AG08395 (cell line): Measurements from ENCODE around the gene ZMYM4.
"Not testable (repeated sequence)": the region's sequence is repeated elsewhere in the genome, so short reads cannot be mapped to it uniquely, and the experiment has no call there.

ENCODE experiments used
- DNase-seq: peaks from one replicate; pipeline ENCODE4 v3.0.0; 2012; ENCODE audit warnings: mixed read lengths, low spot score

Gene ZMYM4

GRCh38 chr1:35268282-35269200, at the start of gene ZMYM4:
TSS of gene ZMYM4 (plus strand) at chr1:35268709. CDS start at chr1:35269047, 338 bp downstream.
- peak; percentile 99 for DNase-seq

GRCh38 chr1:35220976-35221375, 47.5 kb upstream of the ZMYM4 start:
- DNase-seq, result no peak

- DNase-seq, result peak; percentile 77
Measured at GRCh38 chr1:35222322-35223083, 46.0 kb upstream of the ZMYM4 start.

- no peak for DNase-seq
Measured at GRCh38 chr1:35223084-35223630, 45.4 kb upstream of the ZMYM4 start.

- no peak for DNase-seq
Measured at GRCh38 chr1:35226546-35226945, 42.0 kb upstream of the ZMYM4 start.

GRCh38 chr1:35229587-35230360, 38.7 kb upstream of the ZMYM4 start:
- DNase-seq, result no peak

GRCh38 chr1:35231287-35231686, 37.2 kb upstream of the ZMYM4 start:
- no peak for DNase-seq

- not testable (repeated sequence) for DNase-seq
Measured at GRCh38 chr1:35236772-35237171, 31.7 kb upstream of the ZMYM4 start.

GRCh38 chr1:35243691-35244090, 24.8 kb upstream of the ZMYM4 start:
- no peak for DNase-seq

GRCh38 chr1:35247256-35247655, 21.3 kb upstream of the ZMYM4 start:
- DNase-seq, result no peak

- no peak for DNase-seq
Measured at GRCh38 chr1:35253941-35254340, 14.6 kb upstream of the ZMYM4 start.

GRCh38 chr1:35255276-35255675, 13.2 kb upstream of the ZMYM4 start:
- no peak for DNase-seq

- no peak for DNase-seq
Measured at GRCh38 chr1:35259561-35259960, 8.9 kb upstream of the ZMYM4 start.

- DNase-seq, result no peak
Measured at GRCh38 chr1:35261412-35262120, 6.9 kb upstream of the ZMYM4 start.

- DNase-seq, result no peak
Measured at GRCh38 chr1:35264035-35264434, 4.5 kb upstream of the ZMYM4 start.

- peak; percentile 41 for DNase-seq
Measured at GRCh38 chr1:35264871-35265270, 3.6 kb upstream of the ZMYM4 start.

- DNase-seq, result no peak
Measured at GRCh38 chr1:35266306-35266705, 2.2 kb upstream of the ZMYM4 start.

GRCh38 chr1:35269201-35269988, 886 bp downstream of the ZMYM4 start:
- no peak for DNase-seq

- no peak for DNase-seq
Measured at GRCh38 chr1:35269989-35270289, 1.4 kb downstream of the ZMYM4 start.

- DNase-seq, result no peak
Measured at GRCh38 chr1:35270836-35271235, 2.3 kb downstream of the ZMYM4 start.

GRCh38 chr1:35274197-35274596, 5.7 kb downstream of the ZMYM4 start:
- no peak for DNase-seq
